GM18508 (cell line): ENCODE data around the gene TMEM9.

Experiments
- ATAC-seq: cut with Tn5 transposase; IDR thresholded peaks from one replicate; pipeline ENCODE4 v1.9.1; 2021; ENCODE audit warnings: moderate number of reproducible peaks; ENCODE audit not compliant: insufficient read depth, unreplicated experiment

TMEM9 gene

GRCh38 chr1:201088901-201089525 is 65.3 kb downstream of the TMEM9 start:
- ATAC-seq: no peak

GRCh38 chr1:201088395-201088794 is 65.9 kb downstream of the TMEM9 start:
- ATAC-seq: no peak

- no peak for ATAC-seq
Measured at GRCh38 chr1:201085902-201086735, 68.2 kb downstream of the TMEM9 start.
